Activated CD8-positive, alpha-beta memory T cell treated with anti-CD3 and anti-CD28 coated beads, Interleukin-2, amount 50 U/mL, for 1 hour (primary cell): Measurements from ENCODE around the gene CHD1L.
"Not testable (repeated sequence)": the region's sequence is repeated elsewhere in the genome, so short reads cannot be mapped to it uniquely, and the experiment has no call there.

Source experiments
- DNase-seq: peaks from one replicate; pipeline ENCODE4 v3.0.0-alpha.2; 2020; ENCODE audit errors: extremely low read depth

Gene CHD1L

DNA sequence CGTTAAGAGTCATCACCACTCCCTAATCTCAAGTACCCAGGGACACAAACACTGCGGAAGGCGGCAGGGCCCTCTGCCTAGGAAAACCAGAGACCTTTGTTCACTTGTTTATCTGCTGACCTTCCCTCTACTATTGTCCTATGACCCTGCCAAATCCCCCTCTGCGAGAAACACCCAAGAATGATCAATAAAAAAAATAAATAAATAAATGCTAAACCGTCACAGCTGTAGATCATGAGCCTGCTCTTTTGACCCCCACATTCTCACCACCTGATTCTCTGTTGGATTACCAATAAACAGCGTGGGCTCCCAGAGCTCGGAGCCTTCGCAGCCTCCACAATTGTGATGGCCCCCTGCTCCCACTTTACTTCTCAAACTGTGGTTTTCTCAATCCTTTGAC is 8.6 kb upstream of the CHD1L start:
- not testable (repeated sequence) for DNase-seq

GRCh38 chr1:147235822-147236221 is 6.7 kb upstream of the CHD1L start:
- DNase-seq: no peak

- DNase-seq: no peak
Observed at GRCh38 chr1:147236448-147236847, 6.0 kb upstream of the CHD1L start.

DNA sequence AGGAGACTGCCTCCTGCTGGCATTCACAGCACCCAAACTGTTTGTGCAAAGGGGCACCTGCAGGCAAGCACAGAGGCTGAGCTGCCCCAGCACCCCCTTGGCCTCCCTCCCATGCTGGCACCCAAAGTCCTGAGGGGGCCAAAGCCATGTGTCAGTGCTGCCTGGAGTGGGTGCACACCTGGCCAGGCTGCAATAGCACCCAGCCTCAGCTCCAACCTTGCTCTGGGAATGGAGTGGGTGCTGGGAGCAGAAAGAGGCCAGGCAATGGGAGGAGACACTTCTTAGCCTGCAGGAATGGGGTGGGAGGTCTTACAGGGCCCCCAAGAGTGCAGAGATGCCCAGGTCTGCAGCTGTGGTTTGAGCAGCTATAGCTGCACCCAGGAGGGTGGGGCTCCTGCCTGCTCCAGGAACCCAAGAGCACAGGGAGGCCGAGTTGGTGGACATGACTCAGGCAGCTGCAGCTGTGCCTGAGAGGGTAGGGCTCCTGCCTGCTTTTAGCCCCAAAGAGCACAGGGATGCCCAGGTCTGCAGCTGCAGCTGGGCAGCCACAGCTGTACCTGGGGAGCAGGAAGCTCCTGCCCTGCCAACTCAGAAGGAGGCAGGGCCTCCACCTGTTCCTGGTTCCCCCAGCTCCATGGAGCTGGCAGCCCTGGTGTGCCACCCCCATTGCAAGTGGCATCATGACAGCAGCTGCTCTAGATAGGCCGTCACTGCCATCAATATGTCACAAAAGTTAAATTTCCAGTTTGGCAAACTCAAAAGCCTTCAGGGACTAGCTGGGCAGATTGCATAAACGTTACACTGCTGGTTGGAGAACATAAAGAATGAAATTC is 5.3 kb upstream of the CHD1L start:
- no peak for DNase-seq

DNA sequence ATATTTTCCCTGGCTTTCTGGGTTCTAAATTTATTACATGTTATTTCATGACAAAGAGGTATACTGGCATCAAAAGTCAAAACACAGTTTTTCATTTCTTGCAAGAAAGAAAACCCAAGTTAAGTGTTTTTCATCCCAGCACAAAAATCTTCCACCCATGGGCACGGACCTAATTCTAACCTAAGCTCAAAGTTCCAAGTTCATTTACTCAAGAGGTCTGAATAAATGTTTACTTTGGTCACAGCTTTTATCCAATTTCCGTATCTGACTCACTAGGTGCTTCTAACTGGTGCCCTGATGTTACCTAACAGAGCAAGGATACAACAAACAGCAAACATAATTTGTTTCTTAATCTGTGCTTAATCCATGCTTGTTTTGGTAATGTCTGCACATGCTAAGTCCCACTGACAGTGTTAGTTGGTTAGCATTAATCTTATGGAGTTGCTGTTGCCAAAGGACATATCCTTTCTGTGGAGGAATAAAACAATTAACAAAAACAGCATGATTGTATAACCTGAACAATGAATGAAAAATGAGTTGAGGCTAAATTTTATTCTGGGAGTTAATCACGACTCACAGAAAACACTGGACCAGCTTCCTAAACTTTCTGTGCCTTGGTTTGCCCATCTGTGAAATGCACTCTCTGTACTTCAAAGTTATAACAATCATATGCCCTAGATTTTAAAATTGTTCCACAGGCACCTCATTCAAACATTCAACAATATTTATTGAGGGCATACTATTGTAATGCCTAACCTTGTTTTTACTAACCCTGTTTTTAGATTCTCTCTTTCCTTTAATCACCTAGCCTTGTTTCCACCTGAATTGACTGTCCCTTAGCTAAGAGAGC is 4.2 kb upstream of the CHD1L start:
- no peak for DNase-seq

- no peak for DNase-seq
Observed at GRCh38 chr1:147238925-147239820, 3.3 kb upstream of the CHD1L start.

- DNase-seq: not testable (repeated sequence)
Observed at GRCh38 chr1:147240131-147240721, 2.3 kb upstream of the CHD1L start.

DNA sequence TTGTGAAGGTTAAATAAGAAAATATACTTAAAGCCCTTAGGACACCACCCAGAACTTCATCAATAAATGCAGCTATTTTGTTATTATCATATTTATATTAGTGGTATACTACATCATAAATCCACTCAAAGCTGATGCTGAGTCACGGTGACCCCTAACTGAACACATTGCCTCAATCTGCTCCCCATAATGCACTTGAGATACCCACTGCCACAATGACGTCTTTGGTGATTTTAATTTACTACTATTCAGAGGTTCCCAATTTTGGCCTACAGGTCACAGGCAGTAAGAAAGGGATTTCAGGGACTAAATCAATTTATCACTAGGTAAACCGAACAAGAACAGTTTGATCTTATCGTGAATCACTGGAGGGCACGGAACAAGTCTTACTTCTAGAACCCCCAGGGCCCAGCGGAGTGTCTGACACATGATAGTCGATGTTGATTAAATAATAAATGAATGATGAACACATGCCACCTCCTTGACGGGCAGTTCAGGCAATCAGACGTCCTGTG is 493 bp upstream of the CHD1L start:
- no peak for DNase-seq

DNA sequence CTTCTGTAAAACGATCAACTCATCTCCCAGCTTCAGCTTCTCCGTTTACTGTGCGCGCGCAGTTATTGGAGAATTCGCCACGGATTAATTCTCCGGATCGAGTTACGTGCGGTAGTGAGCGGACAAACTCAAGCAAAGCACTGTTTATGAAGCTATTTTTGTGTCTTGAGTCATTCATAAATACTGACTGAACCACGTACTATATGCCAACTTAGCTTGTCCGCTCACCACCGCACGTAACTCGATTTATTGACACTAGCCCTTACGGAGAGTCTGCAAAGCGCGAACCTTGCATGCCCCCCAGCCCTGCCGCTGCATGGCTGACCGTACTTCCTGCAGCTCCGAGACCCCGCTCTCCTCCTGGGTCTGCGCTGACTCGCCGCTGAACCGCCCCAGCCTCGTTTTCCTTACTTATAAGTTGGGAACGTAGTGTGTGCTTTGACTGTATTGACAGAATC is 773 bp downstream of the CHD1L start:
- DNase-seq: no peak

GRCh38 chr1:147243841-147244240 is 1.4 kb downstream of the CHD1L start:
- DNase-seq: no peak

GRCh38 chr1:147245129-147245528 is 2.6 kb downstream of the CHD1L start:
- DNase-seq: no peak

- no peak for DNase-seq
Observed at GRCh38 chr1:147245586-147246021, 3.1 kb downstream of the CHD1L start.

DNA sequence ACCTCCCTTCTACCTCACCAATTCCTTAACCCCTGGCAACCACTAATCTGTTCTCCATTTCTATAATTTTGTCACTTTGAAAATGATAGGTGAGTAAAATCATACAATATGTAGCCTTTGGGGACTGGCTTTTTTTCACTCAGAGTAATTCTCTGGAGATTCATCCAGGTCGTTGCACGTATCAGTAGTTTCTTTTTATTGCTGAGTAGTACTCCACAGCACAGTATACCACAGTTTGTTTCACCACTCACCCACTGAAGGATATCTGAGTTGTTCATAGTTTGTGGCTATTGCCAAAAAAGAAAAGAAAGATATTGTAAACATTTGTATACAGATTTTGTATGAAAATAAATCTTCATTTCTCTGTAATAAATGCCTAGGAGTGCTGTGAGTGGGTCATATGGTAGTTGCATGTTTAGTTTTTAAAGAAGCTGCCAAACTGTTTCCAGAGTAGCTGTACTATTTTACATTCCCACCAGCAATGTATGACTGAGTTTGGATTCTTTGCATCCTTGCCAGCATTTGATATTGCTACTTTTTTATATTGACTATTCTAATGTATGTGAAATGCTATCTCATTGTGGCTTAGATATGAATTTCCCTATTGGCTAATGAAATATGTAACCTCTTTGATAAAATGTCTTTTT is 3.7 kb downstream of the CHD1L start:
- DNase-seq: no peak

DNA sequence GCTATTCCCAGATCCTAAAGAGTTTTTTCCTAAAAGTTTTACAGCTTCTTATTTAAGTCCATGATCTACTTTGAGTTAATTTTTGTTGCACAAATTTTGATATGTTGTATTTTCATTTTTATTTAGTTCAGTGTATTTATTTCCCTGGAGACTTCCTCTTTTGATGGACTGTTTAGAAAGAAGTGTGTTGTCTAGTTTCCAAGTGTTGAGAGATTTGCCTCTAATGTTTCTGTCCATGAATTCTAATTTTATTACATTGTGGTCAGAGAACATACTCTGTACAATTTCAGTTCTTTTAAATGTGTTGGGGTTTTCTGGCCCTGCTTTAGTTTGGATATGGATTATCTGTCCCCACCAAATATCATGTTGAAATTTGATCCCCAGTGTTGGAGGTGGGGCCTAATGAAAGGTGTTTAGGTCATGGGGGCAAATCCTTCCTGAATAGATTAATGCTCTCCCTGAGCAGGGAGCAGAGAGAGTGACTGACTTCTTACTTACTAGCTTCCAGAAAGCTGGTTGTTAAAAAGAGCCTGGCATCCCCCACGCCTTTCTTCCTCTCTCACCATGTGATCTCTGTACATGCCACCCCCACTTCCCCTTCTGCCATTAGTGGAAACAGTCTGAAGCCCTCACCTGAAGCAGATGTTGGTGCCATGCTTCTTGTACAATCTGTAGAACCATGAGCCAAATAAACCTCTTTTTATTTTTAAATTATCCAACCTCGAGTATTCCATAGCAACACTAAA is 4.6 kb downstream of the CHD1L start:
- no peak for DNase-seq

GRCh38 chr1:147247656-147248238 is 5.3 kb downstream of the CHD1L start:
- no peak for DNase-seq

DNA sequence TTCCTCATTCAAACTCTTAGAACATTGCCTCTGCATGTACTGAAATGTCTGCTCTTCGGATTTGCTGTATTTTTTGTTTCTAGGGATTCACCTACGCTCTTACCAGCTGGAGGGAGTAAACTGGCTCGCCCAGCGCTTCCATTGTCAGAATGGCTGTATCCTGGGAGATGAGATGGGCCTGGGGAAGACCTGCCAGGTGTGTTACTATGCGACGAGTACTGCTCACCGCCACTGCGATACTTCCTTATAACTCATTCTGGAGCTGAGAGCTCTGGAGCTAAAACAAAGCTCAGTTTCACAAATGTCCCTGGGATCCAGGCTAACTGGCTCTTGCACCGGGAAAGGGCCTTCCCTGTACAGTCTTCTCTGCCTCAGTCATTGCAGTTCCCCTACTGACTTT is 10.1 kb downstream of the CHD1L start:
- DNase-seq: no peak

DNA sequence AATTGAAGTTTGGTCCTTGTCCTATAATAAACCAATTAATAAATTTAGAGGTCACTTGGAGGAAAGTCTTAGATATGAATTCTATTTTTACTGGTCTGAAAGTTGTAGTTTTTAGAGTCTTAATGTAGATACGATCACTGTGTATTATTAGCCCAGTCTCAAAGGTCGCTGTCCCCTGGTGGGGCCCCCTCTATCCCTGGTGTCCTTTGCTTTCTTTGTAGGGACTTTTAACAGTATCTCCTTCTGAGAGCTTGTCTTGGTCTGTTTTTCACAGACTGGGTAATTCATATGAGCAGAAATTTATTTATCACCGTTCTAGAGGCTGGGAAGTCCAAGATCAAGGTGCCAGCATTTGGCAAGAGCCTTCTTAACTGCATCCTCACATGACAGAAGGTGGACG is 18.5 kb downstream of the CHD1L start:
- no peak for DNase-seq

- no peak for DNase-seq
Observed at GRCh38 chr1:147264158-147264768, 21.8 kb downstream of the CHD1L start.

- DNase-seq: no peak
Observed at GRCh38 chr1:147266381-147266780, 23.9 kb downstream of the CHD1L start.
